Measurements from ENCODE around the gene CNPY1.

GRCh38 chr7:155469311-155470185 lies 76.8 kb downstream of the CNPY1 start:
- no peak for TF ChIP-seq CTCF (IDR thresholded peaks at IDR 0.05)
- no peak for TF ChIP-seq RFX5 (IDR thresholded peaks at IDR 0.05; ENCODE audit: low read length)
- no peak for TF ChIP-seq TCF12 (IDR thresholded peaks at IDR 0.05)
- no peak for TF ChIP-seq NRF1 (IDR thresholded peaks at IDR 0.05; ENCODE audit: low read depth, low read length)
- TF ChIP-seq TAF1 (IDR thresholded peaks at IDR 0.05; ENCODE audit: borderline replicate concordance, low read depth, low read length): no peak

Data from SK-N-SH (cell line).